Stimulated activated effector memory CD8-positive, alpha-beta T cell treated with anti-CD3 and anti-CD28 coated beads, Interleukin-12 subunit alpha, Interleukin-12 subunit beta, amount 100 ng/mL, for 72 hours (primary cell): ENCODE measurements around the gene CLMN.
A peak's percentile ranks its signal among the peaks of the same experiment; 100 is the strongest.

ENCODE experiments used
- ATAC-seq: fragments of 150-1000 bp; cut with Tn5 transposase; 2 replicates; pipeline ENCODE4 v1.10.0; 2021
- DNase-seq, 2 donors: peaks; one replicate each; pipeline ENCODE4 v3.0.0; 2021 to 2022; ENCODE audit warnings: low spot score in 2 of 2
- H3K27ac Mint-ChIP-seq: one replicate; pipeline ENCODE4 v1.8.0; 2022; ENCODE audit warnings: mild to moderate bottlenecking, mixed read lengths
- H3K36me3 Mint-ChIP-seq: one replicate; pipeline ENCODE4 v1.8.0; 2022; ENCODE audit warnings: mild to moderate bottlenecking, mixed read lengths
- H3K4me1 Mint-ChIP-seq: one replicate; pipeline ENCODE4 v1.8.0; 2022; ENCODE audit warnings: mixed read lengths
- H3K4me3 Mint-ChIP-seq: one replicate; pipeline ENCODE4 v1.8.0; 2022; ENCODE audit warnings: mild to moderate bottlenecking, mixed read lengths
- H3K9me3 Mint-ChIP-seq: one replicate; pipeline ENCODE4 v1.8.0; 2022; ENCODE audit warnings: mixed read lengths

Gene CLMN

GRCh38 chr14:95318399-95319311 lies 1.1 kb downstream of the CLMN start:
- Mint-ChIP-seq H3K4me3 (peak overlapping the region; percentile 70), H3K36me3 (no peaks in the 10 kb centered on the region), H3K27ac (no peak overlapping the region), H3K9me3 (no peaks in the 10 kb centered on the region), H3K4me1 (peaks cover 24% of the 10 kb centered on the region)
- no peak for ATAC-seq
- DNase-seq: no peak

- ATAC-seq (no peak), DNase-seq (no peak)
- H3K4me3 Mint-ChIP-seq: peak overlapping the region; percentile 70
- no peak overlapping the region for H3K27ac Mint-ChIP-seq
- no peaks in the 10 kb centered on the region for H3K9me3 Mint-ChIP-seq
- H3K4me1 Mint-ChIP-seq: peaks cover 24% of the 10 kb centered on the region
- H3K36me3 Mint-ChIP-seq: no peaks in the 10 kb centered on the region
Observed at GRCh38 chr14:95317817-95318343, 1.8 kb downstream of the CLMN start.

- DNase-seq: no peak
- H3K4me1 Mint-ChIP-seq: peaks cover 24% of the 10 kb centered on the region
- no peaks in the 10 kb centered on the region for H3K9me3 Mint-ChIP-seq
- no peak overlapping the region for H3K4me3 Mint-ChIP-seq
- no peaks in the 10 kb centered on the region for H3K36me3 Mint-ChIP-seq
- H3K27ac Mint-ChIP-seq: no peak overlapping the region
- ATAC-seq: no peak
Observed at GRCh38 chr14:95316821-95317220, 2.9 kb downstream of the CLMN start.

DNA sequence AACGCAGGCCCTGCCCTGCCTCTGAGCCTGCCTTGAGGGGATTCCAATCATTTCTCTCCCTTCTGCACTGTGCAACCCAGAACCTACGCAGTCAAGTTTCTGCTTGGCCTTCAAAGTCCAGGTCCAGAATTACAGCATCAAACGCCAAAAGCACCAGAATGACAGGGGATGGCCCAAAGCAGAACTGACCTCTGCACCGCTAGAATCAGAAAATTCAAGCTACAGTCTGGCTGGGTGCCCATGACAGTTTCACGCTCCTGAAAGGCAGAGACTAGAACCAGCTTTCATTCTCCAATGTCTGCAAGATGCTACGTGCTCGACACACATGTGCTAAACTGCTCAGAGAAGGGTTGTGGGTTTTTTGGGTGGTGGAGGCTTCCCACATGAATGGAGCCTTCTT lies 4.1 kb downstream of the CLMN start:
- no peak for ATAC-seq
- no peaks in the 10 kb centered on the region for H3K9me3 Mint-ChIP-seq
- H3K4me1 Mint-ChIP-seq: peaks cover 24% of the 10 kb centered on the region
- no peak for DNase-seq
- H3K4me3 Mint-ChIP-seq: no peak overlapping the region
- H3K27ac Mint-ChIP-seq: no peak overlapping the region
- H3K36me3 Mint-ChIP-seq: no peaks in the 10 kb centered on the region

- DNase-seq: no peak
- no peak for ATAC-seq
- H3K4me1 Mint-ChIP-seq: peaks cover 24% of the 10 kb centered on the region
- no peaks in the 10 kb centered on the region for H3K36me3 Mint-ChIP-seq
- no peak overlapping the region for H3K4me3 Mint-ChIP-seq
- no peaks in the 10 kb centered on the region for H3K9me3 Mint-ChIP-seq
- H3K27ac Mint-ChIP-seq: no peak overlapping the region
Observed at GRCh38 chr14:95315156-95315555, 4.6 kb downstream of the CLMN start.

DNA sequence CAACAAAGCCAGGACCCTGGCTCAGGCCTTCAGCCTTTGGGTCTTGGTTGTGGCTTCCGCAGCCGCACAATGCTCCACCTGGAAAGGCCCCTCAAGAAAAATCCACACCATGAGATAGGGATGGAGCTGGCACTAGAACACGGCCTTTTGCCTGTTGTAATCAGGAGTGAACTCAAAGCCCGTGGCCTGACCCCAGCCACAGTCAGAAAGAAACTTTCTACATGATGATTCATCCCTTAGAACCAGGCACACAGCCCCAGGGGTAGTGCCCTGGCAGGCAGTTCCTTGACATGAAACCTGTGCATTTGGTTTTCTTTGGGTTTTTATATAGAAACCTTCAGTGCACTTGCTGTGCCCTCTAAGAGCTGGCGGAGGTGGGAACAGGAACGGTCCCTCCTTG lies 5.1 kb downstream of the CLMN start:
- peak; percentile 92 for ATAC-seq
- Mint-ChIP-seq H3K4me1 (peaks cover 24% of the 10 kb centered on the region), H3K9me3 (no peaks in the 10 kb centered on the region), H3K36me3 (no peaks in the 10 kb centered on the region), H3K4me3 (no peak overlapping the region), H3K27ac (peak overlapping the region; percentile 17)
- peak; percentile 17 to 64 for DNase-seq

DNA sequence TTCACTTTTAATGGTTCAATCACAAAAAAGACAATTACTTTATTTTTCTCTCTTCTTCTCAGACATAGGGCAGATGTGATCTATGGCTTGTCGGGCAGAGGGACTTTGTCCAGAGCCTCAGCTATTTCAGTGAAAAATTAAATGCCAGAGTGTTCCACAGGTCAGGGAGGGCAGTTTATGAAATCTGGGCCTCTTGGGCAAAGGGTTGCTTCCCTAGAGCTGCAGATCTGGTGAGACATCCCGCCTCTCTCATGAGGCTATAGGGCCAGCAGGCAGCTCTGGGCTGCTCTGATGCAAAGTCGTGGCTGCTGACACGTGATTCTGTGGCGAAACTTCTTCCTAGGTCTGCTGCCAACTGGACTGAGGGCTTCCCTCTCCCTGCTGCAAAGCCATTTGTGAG lies 6.0 kb downstream of the CLMN start:
- no peak for DNase-seq
- ATAC-seq: no peak
- Mint-ChIP-seq H3K36me3 (no peaks in the 10 kb centered on the region), H3K4me3 (no peak overlapping the region), H3K27ac (no peak overlapping the region), H3K9me3 (no peaks in the 10 kb centered on the region), H3K4me1 (peaks cover 15% of the 10 kb centered on the region)

- DNase-seq (no peak), ATAC-seq (no peak)
- Mint-ChIP-seq H3K9me3 (no peaks in the 10 kb centered on the region), H3K36me3 (no peaks in the 10 kb centered on the region), H3K4me1 (peaks cover 10% of the 10 kb centered on the region), H3K27ac (no peak overlapping the region), H3K4me3 (no peak overlapping the region)
Observed at GRCh38 chr14:95313190-95313589, 6.5 kb downstream of the CLMN start.

- Mint-ChIP-seq H3K4me3 (no peak overlapping the region), H3K36me3 (no peaks in the 10 kb centered on the region), H3K27ac (no peak overlapping the region), H3K9me3 (no peaks in the 10 kb centered on the region), H3K4me1 (peaks cover 8% of the 10 kb centered on the region)
- no peak for ATAC-seq
- no peak for DNase-seq
Observed at GRCh38 chr14:95312311-95312710, 7.4 kb downstream of the CLMN start.

DNA sequence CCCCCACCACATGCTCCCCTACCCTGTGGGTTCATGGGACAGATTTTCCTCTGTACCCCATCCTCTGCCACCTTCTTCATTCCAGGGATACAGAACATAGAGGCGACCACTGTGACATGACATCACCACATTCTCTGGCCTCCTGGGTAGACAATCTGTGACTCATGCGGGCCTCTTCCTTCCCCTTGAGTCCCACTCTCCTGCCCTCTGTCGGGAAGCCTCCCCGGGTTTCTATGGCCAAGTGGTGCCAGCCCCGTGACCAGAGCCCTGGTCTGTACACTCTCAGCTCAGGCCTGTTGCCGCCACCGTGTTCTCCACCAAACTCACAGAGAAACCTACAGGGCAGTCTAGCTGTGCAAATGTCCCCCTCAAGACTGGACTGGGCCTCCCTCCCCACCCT lies 8.0 kb downstream of the CLMN start:
- Mint-ChIP-seq H3K4me1 (peaks cover 8% of the 10 kb centered on the region), H3K9me3 (no peaks in the 10 kb centered on the region), H3K27ac (no peak overlapping the region), H3K36me3 (no peaks in the 10 kb centered on the region), H3K4me3 (no peak overlapping the region)
- ATAC-seq: no peak
- DNase-seq: no peak

DNA sequence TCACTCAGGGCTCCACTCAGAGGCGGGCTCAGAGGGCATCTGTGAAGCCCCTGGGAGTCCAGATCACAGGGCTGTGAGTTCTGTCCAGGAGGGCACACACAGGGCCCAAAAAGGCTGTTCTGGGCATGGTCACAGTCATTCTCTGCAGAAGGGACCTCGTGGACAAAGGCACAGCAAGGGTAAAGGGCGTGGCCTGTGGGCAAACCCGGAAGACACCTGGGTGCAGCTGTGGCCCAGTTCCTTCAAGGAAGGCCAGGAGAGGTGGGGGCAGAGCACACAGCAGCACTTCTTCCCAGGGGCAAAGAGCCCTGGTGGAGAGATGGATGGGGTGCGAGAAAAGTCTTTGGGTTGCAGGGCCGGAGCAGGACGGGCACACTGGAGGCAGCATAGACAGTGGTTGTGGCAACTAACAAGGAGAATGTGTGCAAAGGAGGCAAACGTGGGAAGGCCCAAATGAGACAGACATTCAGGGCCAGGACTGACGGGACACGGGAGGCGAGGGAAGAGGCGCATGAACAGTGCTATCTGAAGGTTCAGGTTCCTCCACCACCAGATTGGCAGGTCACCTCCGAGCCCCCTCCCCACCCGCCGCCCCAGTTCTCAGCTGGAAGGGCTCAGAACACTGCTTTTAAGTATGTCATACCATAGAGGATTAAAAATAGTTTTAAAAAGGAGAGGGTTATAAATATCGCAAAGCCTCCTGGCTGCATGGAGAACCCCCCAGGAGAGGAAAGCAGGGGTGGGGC lies 8.9 kb downstream of the CLMN start:
- no peak for DNase-seq
- Mint-ChIP-seq H3K4me1 (peaks cover 8% of the 10 kb centered on the region), H3K27ac (no peak overlapping the region)

DNA sequence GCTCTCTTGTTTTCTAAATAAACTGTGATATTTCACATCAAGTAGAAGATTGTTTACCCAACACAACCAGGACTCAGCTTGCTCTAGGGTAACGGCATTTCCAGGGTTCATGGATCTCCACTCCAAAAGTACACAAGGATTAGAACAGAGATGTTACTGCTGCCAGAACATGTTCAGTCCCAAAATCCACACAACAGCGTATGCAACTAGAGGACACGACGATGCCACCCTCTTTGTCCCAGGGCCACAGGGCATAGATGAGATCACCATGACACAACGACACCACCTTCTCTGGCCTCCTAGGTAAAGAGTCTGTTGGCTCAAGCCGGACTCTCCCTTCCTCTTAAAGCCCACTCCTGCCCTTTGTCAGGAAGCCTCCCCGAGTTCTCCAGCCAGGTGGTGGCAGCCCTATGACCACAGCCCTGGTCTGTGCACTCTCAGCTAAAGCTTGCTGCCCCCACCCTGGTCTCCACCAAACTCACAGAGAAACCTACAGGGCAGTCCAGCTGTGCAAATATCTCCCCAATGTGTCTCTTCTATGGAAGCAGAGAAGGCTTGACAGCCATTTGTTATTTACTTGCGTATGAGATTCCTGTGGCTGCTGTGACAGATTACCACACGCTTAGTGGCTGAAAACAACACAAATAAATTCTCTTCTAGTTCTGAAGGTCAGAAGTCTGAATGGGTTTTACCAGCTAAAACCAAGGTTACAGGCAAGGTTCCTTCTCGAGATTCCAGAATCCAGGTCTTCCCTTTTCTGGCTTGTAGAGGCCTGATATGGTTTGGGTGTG lies 10.3 kb downstream of the CLMN start:
- DNase-seq: no peak
- no peak overlapping the region for H3K4me3 Mint-ChIP-seq
- no peaks in the 10 kb centered on the region for H3K9me3 Mint-ChIP-seq
- H3K36me3 Mint-ChIP-seq: no peaks in the 10 kb centered on the region
- no peak for ATAC-seq
- H3K27ac Mint-ChIP-seq: no peak overlapping the region
- peaks cover 2% of the 10 kb centered on the region for H3K4me1 Mint-ChIP-seq

More for the DNA sequence above, 8.9 kb downstream of the CLMN start:
- no peak for ATAC-seq
- Mint-ChIP-seq H3K36me3 (no peaks in the 10 kb centered on the region), H3K9me3 (no peaks in the 10 kb centered on the region), H3K4me3 (no peak overlapping the region)

DNA sequence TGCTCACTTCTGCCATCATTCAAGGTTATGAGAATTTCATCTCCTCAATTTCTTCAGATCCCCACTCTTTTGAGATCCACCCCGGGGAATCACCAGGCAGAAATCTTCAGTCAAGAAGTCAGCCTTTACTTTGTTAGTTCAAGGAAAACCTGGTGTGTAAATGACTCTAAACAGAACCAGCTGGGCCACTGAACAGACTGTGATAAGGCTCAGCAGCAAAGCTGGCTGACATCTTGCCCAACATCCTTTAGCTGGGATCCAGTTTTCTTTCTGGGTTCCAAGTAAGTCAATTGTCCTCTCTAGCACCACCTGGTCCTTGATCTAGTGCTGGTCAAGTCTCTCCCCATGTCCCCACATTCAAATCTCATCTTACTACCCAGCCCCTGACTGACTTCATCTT lies 11.6 kb downstream of the CLMN start:
- DNase-seq (no peak), ATAC-seq (no peak)
- no peak overlapping the region for H3K27ac Mint-ChIP-seq
- no peaks in the 10 kb centered on the region for H3K36me3 Mint-ChIP-seq
- no peak overlapping the region for H3K4me3 Mint-ChIP-seq
- H3K9me3 Mint-ChIP-seq: no peaks in the 10 kb centered on the region
- H3K4me1 Mint-ChIP-seq: no peaks in the 10 kb centered on the region

DNA sequence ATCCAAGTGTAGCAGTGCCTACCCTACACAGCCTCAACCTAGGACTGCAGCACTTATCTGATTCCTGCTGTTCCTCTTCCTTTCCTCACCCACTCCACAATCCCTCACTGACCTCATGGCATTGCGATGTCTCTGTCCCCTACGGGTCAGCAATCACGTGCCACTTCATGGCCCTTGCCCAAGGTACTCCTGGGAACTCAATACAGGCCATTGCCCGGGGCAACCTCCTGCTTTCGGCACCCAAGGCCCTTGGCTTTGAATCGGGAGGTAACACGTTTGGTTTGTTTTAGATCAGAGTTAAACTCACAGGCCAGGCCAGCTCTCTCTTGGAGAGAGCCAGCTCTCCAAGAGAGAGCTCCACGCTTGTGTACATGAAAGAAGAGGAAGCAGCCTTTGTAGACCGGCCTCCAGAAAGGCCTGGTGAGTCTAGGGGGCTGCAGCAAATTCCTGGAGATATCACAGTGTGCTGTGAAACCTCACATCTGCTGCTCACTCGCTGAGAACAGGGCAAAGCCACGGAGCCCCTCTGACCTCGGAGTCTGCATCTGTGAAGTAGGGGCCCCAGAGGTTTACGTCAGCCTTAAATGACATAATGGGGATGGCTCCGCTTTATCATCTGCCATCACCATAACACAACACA lies 12.2 kb downstream of the CLMN start:
- Mint-ChIP-seq H3K27ac (no peak overlapping the region), H3K4me3 (no peak overlapping the region), H3K9me3 (no peaks in the 10 kb centered on the region), H3K36me3 (no peaks in the 10 kb centered on the region), H3K4me1 (no peaks in the 10 kb centered on the region)
- no peak for DNase-seq
- no peak for ATAC-seq

- Mint-ChIP-seq H3K4me1 (no peaks in the 10 kb centered on the region), H3K27ac (no peak overlapping the region), H3K36me3 (no peaks in the 10 kb centered on the region), H3K4me3 (no peak overlapping the region), H3K9me3 (no peaks in the 10 kb centered on the region)
- DNase-seq (no peak), ATAC-seq (no peak)
Observed at GRCh38 chr14:95305940-95306339, 13.8 kb downstream of the CLMN start.
